ENCODE results near the gene LKAAEAR1.

The LKAAEAR1 gene

DNA sequence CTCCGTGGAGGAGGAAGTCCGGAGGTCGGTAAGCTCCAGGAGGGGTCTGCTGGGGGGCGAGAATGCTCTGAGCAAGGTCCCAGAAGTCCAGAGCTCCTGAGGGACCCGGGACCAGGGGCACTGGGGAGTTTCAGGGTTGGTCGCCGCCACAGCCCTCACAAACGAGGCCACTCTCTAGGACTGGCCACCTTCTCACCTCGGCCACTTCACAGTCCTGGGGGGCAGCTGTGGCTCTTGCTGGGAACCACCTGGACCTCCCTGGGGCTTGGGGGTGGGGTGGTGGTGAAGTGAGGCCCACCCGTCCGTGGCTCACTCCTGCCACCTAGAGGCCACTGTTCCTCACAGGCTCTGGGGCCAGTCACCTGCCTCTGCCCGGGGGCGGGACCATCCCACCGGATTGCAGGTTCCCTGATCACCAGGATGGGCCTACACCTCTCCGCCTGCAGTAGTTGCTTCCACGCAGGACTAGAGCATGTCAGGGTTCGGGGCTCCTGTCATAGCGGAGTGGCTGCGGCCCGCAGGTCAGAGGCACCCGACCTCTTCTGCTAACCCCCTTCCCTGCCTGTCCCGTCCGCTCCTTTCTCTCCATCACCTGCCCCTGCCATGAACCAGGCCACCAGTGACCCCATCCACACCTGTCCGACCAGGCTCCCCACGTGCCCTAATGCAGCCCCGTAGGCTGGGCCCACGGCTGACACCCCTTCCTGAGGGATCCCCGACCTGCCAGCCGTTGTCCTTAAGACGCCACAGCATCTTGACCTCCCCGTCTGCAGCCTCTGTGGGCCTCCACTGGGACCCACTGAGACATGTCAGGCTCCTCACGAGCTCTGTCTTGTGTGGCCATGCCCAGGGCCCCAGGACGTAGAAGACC, 26.3 kb downstream of the LKAAEAR1 start:
- no peak overlapping the region for H3K4me3 ChIP-seq (ENCODE audit: control insufficient read depth, low read depth, low read length)
- DNase-seq (ENCODE audit: low read depth), result no peak
- TF ChIP-seq, protein P1, sequence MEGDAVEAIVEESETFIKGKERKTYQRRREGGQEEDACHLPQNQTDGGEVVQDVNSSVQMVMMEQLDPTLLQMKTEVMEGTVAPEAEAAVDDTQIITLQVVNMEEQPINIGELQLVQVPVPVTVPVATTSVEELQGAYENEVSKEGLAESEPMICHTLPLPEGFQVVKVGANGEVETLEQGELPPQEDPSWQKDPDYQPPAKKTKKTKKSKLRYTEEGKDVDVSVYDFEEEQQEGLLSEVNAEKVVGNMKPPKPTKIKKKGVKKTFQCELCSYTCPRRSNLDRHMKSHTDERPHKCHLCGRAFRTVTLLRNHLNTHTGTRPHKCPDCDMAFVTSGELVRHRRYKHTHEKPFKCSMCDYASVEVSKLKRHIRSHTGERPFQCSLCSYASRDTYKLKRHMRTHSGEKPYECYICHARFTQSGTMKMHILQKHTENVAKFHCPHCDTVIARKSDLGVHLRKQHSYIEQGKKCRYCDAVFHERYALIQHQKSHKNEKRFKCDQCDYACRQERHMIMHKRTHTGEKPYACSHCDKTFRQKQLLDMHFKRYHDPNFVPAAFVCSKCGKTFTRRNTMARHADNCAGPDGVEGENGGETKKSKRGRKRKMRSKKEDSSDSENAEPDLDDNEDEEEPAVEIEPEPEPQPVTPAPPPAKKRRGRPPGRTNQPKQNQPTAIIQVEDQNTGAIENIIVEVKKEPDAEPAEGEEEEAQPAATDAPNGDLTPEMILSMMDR (IDR thresholded peaks at IDR 0.05; ENCODE audit: control insufficient read depth, insufficient read depth, low read depth, low read length, missing control alignments), result peak; percentile 91

DNA sequence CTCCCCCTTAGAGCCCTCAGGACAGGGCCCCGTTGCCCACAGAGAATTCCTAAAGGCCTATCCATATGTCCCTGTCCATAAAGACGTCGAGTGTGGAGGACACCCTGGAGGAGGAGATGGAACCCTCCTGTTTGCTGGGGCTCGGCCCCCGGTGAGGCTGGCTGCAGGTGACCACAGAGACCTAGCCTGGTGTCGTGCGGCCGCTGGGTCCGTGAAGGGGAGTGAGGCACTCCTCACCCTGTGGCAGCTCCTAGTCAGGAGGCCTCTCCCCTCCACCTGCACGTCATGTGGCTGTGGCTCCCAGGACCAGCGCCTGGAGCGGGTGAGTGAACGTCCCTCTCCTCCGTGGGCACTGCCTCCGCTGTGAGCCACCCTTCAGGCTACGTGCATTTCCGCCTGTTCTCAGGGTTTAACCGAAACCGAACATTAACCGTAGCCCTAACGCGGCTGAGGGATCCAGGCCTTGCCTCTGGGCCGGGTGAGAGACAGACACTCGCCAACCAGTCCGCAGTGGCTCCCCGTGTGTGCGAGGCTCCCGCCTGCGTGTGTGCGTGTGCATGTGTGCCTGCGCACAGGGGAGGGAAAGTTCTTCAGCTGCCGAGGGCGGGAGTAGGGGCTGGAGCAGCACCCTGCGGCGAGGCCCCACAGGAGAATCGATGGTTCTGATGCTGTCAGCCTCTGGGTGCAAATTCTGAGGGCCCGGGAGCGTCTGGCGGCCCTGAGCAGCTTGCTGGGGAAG, 27.1 kb downstream of the LKAAEAR1 start:
- no peak for DNase-seq (ENCODE audit: low read depth)
- TF ChIP-seq, protein P1 (IDR thresholded peaks at IDR 0.05; ENCODE audit: control insufficient read depth, insufficient read depth, low read depth, low read length, missing control alignments), result no peak
- H3K4me3 ChIP-seq (ENCODE audit: control insufficient read depth, low read depth, low read length), result no peak overlapping the region

DNA sequence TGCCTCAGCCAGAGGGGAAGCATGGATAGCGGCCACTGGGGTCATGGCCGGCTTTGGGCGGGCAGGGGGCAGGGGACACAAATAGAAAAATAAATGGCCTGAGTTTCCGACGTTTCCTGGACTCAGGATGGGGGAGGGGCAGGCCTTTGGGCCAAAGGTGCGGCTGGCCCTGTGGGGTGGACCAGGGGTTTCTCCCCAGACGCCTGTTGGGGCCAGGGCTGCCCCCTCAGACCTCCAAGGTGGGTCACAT, 27.6 kb downstream of the LKAAEAR1 start:
- TF ChIP-seq, protein P1 (IDR thresholded peaks at IDR 0.05; ENCODE audit: control insufficient read depth, insufficient read depth, low read depth, low read length, missing control alignments), result no peak
- H3K4me3 ChIP-seq (ENCODE audit: control insufficient read depth, low read depth, low read length), result no peak overlapping the region
- DNase-seq (ENCODE audit: low read depth), result no peak

DNA sequence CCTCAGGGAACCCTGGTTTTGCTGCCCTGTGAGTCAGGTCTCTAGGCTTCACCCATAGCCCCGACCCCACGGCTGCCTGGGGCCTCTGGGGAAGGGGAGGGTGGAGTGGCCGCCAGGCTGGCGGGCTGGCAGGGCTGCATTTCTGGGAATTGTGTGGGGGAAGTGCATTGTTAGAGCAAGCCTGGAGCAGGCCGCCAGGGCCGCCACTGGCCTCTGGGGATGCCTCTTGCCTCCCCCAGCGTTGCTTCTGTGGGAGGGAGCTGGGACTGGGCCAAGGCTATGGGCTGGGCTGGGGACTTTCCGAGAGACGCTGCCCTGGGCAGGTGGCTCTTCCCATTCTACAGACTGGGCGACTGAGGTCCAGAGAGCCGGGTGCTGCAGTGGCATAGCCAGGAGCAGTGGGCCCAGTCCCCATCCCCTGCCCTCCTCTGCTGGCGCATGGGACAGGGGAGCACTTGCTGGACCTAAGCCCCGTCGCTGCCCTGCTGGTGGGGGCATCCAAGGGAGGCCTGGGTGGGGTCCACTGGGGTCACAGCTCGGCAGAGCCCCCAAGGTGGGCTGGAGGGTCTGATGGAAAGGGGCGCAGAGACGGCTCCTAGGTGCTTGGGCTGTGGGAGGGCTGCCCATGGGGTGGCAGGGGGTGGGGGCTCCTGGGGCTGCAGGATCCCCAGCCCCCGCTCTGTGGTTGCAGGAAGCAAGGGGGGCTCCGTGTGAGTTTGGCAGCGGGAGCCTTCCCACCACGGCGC, 28.1 kb downstream of the LKAAEAR1 start:
- no peak for DNase-seq (ENCODE audit: low read depth)
- H3K4me3 ChIP-seq (ENCODE audit: control insufficient read depth, low read depth, low read length), result no peak overlapping the region
- TF ChIP-seq, protein P1 (IDR thresholded peaks at IDR 0.05; ENCODE audit: control insufficient read depth, insufficient read depth, low read depth, low read length, missing control alignments), result no peak

DNA sequence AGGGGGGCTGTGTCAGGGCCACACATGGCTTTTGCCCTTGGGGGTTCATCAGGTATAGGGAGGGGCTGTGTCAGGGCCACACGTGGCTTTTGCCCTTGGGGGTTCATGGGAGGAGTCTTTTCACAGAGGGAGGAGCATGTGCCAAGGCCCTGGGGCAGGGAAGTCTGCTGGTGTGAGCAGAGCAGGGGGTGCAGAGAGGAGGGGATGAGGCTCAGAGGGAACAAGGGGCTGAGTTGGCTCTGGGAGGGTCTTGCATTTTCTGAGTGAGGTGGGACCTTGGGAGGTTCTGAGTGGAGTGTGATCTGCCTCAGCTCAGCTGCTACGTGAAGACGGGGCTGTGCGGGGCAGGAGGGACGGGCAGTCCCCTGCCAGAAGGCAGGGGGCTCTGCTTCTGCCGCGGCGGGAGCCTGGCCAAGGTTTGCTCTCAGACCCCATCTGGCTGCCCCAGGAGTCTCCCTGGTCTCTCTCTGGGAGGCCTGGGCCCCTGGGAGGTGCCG, 28.8 kb downstream of the LKAAEAR1 start:
- no peak overlapping the region for H3K4me3 ChIP-seq (ENCODE audit: control insufficient read depth, low read depth, low read length)
- no peak for DNase-seq (ENCODE audit: low read depth)
- TF ChIP-seq, protein P1 (IDR thresholded peaks at IDR 0.05; ENCODE audit: control insufficient read depth, insufficient read depth, low read depth, low read length, missing control alignments), result no peak

DNA sequence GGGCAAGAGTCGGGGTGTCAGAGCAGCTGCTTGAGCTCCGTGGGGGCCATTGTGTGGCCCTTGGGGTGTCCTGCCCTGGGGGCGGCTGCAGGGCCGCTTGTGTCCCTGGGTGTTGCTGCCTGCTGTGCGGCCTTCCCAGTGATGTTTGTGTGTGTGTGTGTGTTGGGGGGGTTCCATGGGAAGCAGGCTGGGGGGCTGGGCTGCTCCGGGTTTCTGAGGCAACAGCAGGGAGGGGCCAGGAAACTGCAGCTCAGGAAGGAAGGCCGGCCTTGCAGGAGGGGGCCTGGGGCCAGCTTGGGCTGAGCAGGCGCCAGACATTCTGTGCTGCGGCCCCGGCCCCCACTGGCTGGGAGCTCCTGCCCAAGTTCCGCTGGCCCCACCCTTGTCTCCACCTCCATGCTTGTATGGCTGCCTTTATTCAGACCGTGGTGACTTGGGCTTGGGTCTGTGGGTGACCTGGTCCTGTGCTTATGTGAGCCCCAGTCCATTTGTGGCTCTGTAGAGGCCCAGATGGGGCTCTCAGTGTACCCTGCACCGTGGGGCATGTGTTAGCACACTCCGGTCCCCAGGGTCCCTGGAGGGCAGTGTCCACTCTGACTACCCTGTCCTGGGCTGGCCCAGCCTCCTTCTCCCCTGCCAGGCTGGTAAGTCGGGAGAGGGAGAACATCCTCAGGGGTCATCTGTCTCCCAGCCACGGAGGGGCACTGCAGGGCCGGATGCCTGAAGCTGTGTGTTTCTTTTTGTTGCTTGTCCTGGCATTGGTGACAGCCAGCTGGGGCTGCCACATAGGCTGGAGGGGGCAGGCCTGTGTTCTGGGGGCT, 30.1 kb downstream of the LKAAEAR1 start:
- no peak for DNase-seq (ENCODE audit: low read depth)
- no peak overlapping the region for H3K4me3 ChIP-seq (ENCODE audit: control insufficient read depth, low read depth, low read length)
- TF ChIP-seq, protein P1 (IDR thresholded peaks at IDR 0.05; ENCODE audit: control insufficient read depth, insufficient read depth, low read depth, low read length, missing control alignments), result no peak
